ENCODE measurements around the gene KIAA0040.

The KIAA0040 gene

GRCh38 chr1:175169286-175170018, 23.1 kb downstream of the KIAA0040 start:
- no peak for DNase-seq

GRCh38 chr1:175168782-175169181, 23.8 kb downstream of the KIAA0040 start:
- no peak for DNase-seq

DNA sequence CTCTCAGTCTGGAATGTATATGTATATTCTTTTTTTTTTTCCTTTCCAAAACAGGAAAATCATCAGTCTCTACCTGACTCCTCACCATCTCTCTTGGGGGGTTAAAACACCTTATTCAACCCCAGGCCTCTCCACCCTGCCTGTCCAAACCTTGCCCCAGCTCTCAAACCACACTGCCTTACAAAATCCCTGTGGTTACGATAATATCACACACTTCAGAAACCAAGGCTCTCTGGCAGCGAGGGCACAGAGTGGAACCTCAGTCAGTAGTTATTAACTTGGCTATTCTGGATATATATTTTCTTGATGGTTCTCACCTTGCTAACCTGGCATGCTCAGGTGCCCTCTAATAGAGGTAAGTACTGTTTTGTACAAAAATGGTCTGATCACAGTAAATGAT, 24.7 kb downstream of the KIAA0040 start:
- DNase-seq, result no peak

DNA sequence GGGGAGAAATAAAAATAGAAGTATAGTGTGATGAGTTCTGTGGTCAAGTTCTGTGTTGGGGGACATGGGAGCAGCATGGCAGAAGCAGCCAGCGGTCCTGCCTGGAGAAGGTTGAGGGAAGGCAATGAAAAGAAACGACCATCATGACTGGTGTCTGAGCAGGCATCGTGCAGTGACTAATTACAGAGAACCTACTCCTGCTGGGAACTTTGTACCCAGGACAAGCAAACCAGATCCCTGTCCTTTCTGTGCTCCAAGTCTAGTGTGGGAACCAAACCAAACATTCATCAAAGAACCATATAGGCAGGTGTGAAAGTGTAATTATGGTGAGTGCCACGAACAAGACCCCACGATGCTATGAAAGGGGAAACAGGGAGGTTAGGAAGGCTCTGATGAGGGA, 25.8 kb downstream of the KIAA0040 start:
- no peak for DNase-seq

- DNase-seq, result no peak
Observed at GRCh38 chr1:175164751-175165150, 27.8 kb downstream of the KIAA0040 start.

DNA sequence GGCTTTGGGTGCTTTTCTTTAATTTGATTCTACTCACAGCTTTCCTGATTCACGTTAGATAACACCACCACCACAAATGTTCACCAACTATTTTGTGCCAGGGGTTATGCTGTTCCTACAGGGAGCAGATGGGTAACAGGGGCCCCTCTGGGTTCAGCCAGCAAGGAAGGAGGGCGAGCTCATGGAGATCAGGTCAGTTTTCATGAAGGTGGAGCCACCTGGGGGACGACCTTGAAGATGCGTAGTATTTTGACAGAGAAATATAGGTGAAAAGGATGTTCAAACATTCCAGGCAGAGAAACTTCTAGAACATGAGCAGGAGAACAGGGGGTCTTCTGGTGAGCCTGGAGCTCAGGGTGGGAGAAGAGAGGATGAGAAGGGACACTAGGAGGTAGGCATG, 28.9 kb downstream of the KIAA0040 start:
- no peak for DNase-seq

- DNase-seq, result no peak
Observed at GRCh38 chr1:175162955-175163354, 29.6 kb downstream of the KIAA0040 start.

DNA sequence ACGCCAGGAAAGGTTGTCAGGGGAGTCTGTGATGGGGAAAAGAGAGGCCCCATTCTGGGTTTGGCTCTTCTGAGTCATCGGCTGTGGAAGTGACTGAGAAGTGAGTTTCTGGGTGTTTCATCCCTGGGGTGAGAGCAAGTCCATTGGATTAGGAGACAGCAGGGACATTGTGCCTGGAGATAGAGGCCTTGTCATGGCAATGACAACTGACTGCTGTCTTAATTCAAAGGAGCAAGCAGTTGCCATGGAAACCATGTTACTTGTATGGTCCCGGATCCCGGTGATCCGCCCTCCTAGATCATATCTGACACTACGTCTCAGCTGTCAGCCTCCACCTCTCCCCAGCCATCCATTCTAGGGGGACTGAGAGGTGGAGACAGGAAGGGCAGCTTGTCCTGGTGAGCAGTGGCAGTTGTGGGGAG, 34.4 kb downstream of the KIAA0040 start:
- no peak for DNase-seq

GRCh38 chr1:175157200-175157599, 35.4 kb downstream of the KIAA0040 start:
- no peak for DNase-seq

DNA sequence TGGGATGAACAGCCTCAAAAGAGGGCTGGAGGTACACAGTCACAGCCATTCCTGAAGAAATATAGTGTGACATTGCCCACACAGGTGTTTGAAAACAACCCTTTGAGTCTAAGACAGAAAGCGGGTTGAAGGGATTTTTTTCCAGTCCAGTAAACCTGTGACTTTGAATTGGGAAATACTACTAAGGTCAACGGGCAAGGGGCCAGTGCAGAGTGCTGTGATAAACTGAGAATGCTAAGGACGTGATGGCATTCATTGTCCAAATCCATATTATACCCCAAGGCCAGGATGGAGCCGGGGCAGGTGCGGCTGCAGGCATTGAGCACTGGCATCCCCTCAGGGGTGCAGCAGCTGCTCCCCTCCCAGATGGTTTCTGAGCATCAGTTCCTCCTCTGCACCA, 36.6 kb downstream of the KIAA0040 start:
- DNase-seq, result no peak

GRCh38 chr1:175155473-175155856, 37.1 kb downstream of the KIAA0040 start:
- DNase-seq, result no peak

DNA sequence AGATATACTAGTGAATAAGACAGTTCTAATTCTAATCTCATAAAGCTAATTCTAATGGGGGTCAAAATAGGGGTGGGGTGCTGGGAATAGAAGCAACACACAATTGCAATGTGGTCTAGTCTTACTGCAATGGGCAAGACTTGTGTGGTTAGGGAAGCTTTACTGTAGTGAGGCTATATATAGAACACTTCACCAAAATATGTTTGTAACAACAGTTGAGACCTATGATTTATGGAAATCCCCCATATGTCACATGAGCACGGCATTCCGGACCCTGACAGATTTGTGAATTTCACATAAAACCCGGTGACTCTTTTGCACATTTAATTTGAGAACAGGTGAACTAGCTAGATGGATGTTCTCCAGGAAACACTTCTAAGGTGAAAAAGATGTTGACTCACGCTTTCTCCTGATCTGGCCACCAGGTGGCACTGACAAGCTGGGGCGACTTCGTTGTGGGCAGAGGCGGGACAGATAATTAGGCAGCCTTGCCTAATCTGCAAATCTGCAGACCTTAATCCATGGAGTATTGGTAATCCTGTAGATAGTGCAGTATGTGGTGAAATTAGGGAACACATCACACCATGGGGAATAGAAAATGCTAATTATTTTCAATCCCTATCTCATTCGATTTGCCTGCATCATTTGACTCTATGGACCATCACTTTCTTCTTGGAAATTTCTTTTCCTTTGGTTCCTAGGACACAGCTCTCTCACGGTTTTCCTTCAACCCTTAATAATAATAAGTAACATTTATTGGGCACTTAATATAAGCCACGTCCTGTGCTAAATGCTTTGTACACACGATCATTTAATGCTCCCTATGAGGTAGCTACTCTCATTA, 37.7 kb downstream of the KIAA0040 start:
- peak; percentile 63 for DNase-seq

GRCh38 chr1:175152006-175152652, 40.4 kb downstream of the KIAA0040 start:
- peak; percentile 62 for DNase-seq

GRCh38 chr1:175150596-175151319, 41.8 kb downstream of the KIAA0040 start:
- DNase-seq, result no peak

- no peak for DNase-seq
Observed at GRCh38 chr1:175148068-175148467, 44.5 kb downstream of the KIAA0040 start.

DNA sequence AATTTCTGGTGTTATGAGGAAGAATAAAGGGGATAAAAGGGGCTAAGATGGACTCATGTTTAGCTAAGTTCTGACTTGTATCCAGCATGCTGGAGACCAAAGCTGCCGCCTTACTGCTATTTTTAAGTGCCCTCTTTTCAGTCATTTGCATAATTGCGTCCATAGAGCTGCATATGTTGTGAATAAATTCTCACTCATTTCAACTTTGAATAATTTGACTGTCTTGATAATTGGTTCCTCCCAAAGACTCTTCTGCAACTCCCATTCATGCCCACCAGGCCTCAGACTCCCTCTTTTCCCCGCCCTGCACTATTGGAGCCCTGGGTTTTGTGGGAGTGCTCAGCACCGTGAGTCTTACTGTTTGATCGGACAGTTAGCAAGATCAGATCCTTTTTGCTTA, 45.0 kb downstream of the KIAA0040 start:
- no peak for DNase-seq

GRCh38 chr1:175146529-175147213, 45.9 kb downstream of the KIAA0040 start:
- DNase-seq, result peak; percentile 54

GRCh38 chr1:175145899-175146528, 46.6 kb downstream of the KIAA0040 start:
- DNase-seq, result no peak

GRCh38 chr1:175138579-175138978, 54.0 kb downstream of the KIAA0040 start:
- no peak for DNase-seq

DNA sequence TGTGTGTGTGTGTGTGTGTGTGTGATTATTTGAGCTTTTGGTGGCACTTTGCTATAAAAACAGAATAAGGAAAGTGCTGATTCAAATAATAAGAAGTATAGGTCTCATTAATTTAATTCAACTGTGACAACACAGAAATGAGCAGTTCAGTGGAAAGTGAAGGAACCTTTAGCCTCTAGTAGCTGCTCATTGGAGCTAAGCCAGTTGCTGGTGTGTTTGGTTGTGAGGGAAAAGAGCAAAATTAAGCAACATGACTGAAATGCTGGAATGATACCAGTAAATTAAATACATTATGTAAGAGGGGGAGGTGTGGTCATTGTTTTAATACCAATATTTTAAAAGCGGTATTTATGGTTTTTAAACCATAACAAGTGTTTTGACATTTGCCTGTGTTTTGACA, 55.2 kb downstream of the KIAA0040 start:
- DNase-seq, result no peak

DNA sequence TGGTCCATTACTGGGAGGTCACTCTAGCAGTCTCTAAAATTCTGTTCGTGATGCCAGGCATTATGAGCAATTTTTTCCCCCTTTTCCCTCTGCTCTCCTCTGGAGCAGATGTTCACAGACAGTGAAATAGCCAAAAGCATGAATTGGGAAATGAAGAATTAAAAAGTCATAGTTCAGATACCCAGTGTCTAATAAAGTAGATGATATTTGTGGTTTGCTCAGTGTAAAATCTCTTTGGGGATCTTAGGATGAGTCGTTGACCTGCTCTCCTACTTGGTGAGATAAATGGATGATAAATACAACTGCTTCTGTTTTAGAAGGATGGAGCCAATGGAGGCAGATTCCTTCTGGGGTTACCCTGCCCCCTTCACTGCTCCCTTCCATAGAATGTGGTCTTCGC, 56.3 kb downstream of the KIAA0040 start:
- no peak for DNase-seq

GRCh38 chr1:175134500-175134899, 58.1 kb downstream of the KIAA0040 start:
- DNase-seq, result no peak

Measured in CD4-positive, alpha-beta T cell treated with Interleukin-15 for 1 hour (primary cell).